Measurements from ENCODE around the gene AQP2. TPM values are rescaled to one million over a fixed set of nuclear protein-coding genes. Genes with fewer than 3 reads are reported as not detected.

The AQP2 gene
- total RNA-seq, 2 experiments from 2014 or later = not detected

DNA sequence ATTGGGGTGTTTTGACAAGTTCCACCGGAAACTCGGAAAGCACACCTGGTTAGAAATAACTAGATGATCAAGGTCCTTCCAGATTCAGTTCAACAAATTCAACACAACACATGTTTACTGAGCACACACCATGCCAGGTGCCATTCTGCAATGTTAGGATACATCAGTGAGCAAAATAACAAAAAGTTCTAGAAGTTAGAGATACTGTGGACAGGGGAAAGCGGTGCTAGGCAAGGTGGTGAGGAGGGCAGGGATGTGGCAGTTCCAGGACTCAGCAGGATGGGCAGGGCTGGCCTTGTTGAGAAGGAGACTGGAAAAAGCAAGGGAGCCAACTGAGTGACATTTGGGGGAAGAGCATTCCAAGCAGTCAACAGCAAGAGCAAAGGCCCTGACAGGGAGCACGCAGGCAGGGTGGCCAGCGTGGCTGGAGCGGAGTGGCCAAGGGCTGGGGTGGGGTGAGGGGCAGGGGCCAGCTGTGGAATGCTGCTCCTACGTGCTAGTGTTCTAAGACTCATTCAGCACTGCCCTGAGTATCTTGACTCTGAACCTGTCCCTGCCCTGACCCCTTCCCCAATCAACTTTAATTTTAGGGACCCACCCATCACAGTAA is 27.4 kb upstream of the AQP2 start:
- Histone ChIP-seq H3K4me2 (ENCODE audit: low read length) (no peak overlapping the region), H3K36me3 (ENCODE audit: insufficient read depth, low read length) (no peaks in the 10 kb centered on the region), H2AFZ (ENCODE audit: low read length) (no peak overlapping the region), H3K79me2 (ENCODE audit: insufficient read depth, low read depth, low read length) (no peaks in the 10 kb centered on the region), H3K27ac (ENCODE audit: low read depth, low read length, poor library complexity, severe bottlenecking) (no peak overlapping the region), H3K9me2 (ENCODE audit: insufficient read depth, low read length) (no peaks in the 10 kb centered on the region), H3K4me1 (ENCODE audit: insufficient read depth, low read length, poor library complexity, severe bottlenecking) (no peaks in the 10 kb centered on the region), H4K20me1 (ENCODE audit: insufficient read depth, low read length) (no peaks in the 10 kb centered on the region), H3K9me3 (ENCODE audit: low read length) (no peaks in the 10 kb centered on the region), H3K4me3 (ENCODE audit: low read depth, low read length, poor library complexity, severe bottlenecking) (no peak overlapping the region)
- intact Hi-C loops (cut with micrococcal nuclease; ENCODE audit: unreplicated experiment) = no loop called here
- ChIA-PET POLR2A (no interaction called here), CTCF (ENCODE audit: unreplicated experiment) (no interaction called here)
- BruUV-seq (replicated peaks) = no TSS peak
- DNase-seq (ENCODE audit: low spot score) = no peak
- TF ChIP-seq EZH2phosphoT487 (IDR thresholded peaks at IDR 0.05; ENCODE audit: borderline replicate concordance, low read depth, low read length) = no peak
- TF ChIP-seq, protein P1, sequence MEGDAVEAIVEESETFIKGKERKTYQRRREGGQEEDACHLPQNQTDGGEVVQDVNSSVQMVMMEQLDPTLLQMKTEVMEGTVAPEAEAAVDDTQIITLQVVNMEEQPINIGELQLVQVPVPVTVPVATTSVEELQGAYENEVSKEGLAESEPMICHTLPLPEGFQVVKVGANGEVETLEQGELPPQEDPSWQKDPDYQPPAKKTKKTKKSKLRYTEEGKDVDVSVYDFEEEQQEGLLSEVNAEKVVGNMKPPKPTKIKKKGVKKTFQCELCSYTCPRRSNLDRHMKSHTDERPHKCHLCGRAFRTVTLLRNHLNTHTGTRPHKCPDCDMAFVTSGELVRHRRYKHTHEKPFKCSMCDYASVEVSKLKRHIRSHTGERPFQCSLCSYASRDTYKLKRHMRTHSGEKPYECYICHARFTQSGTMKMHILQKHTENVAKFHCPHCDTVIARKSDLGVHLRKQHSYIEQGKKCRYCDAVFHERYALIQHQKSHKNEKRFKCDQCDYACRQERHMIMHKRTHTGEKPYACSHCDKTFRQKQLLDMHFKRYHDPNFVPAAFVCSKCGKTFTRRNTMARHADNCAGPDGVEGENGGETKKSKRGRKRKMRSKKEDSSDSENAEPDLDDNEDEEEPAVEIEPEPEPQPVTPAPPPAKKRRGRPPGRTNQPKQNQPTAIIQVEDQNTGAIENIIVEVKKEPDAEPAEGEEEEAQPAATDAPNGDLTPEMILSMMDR (conservative IDR thresholded peaks at IDR 0.05; ENCODE audit: low read length) = no peak

DNA sequence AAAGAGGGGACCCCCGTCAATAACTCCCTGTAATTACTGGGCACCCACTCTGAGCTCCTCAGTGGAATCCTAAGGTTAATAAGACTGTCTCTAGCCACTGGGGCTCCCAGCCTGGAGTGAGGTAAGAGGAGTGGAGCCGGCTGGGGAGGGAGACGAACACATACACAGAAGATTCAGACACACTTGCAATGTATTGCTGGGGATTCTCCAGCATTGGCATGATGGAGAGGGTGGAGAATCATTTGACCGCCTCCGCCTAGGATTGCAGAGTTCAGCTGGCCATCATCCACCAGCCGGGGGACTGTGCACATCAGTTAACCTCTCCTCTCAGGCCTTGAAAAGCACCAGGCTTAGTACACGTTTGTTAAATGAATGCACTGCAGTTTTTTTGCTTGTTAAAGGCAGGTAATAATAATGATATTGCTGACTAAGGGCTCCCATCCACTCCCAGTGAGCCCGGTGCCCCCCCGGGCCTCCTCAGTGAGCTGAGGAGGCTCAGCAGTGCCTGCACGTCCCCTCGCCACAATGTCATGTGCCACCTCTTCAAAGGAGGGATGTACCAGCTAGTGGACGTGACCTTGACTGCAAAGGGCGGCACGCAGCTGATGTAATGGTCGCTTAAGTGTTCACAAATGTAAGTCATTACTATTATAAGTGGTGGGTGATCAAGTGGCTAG is 26.5 kb upstream of the AQP2 start:
- H2AFZ ChIP-seq (ENCODE audit: low read length) = no peak overlapping the region
- intact Hi-C loops (cut with micrococcal nuclease; ENCODE audit: unreplicated experiment) = no loop called here
- H3K9me2 ChIP-seq (ENCODE audit: insufficient read depth, low read length) = no peaks in the 10 kb centered on the region
- H3K4me1 ChIP-seq (ENCODE audit: insufficient read depth, low read length, poor library complexity, severe bottlenecking) = no peaks in the 10 kb centered on the region
- no peaks in the 10 kb centered on the region for H4K20me1 ChIP-seq (ENCODE audit: insufficient read depth, low read length)
- no peak for TF ChIP-seq EZH2phosphoT487 (IDR thresholded peaks at IDR 0.05; ENCODE audit: borderline replicate concordance, low read depth, low read length)
- no peak overlapping the region for H3K4me3 ChIP-seq (ENCODE audit: low read depth, low read length, poor library complexity, severe bottlenecking)
- ChIA-PET CTCF (ENCODE audit: unreplicated experiment) (interaction anchor here (0.5 kb wide), 1 partner anchor 199 kb away, joined by 3 read pairs; no protein-coding TSS in a partner anchor), POLR2A (no interaction called here)
- no peak for DNase-seq (ENCODE audit: low spot score)
- no TSS peak for BruUV-seq (replicated peaks)
- no peak overlapping the region for H3K27ac ChIP-seq (ENCODE audit: low read depth, low read length, poor library complexity, severe bottlenecking)
- H3K79me2 ChIP-seq (ENCODE audit: insufficient read depth, low read depth, low read length) = no peaks in the 10 kb centered on the region
- H3K36me3 ChIP-seq (ENCODE audit: insufficient read depth, low read length) = no peaks in the 10 kb centered on the region
- H3K9me3 ChIP-seq (ENCODE audit: low read length) = no peaks in the 10 kb centered on the region
- no peak overlapping the region for H3K4me2 ChIP-seq (ENCODE audit: low read length)

GRCh38 chr12:49924628-49925246 is 25.8 kb upstream of the AQP2 start:
- no peak overlapping the region for H3K4me3 ChIP-seq (ENCODE audit: low read depth, low read length, poor library complexity, severe bottlenecking)
- H3K79me2 ChIP-seq (ENCODE audit: insufficient read depth, low read depth, low read length) = no peaks in the 10 kb centered on the region
- H3K27ac ChIP-seq (ENCODE audit: low read depth, low read length, poor library complexity, severe bottlenecking) = no peak overlapping the region
- no TSS peak for BruUV-seq (replicated peaks)
- no peak for DNase-seq (ENCODE audit: low spot score)
- no peaks in the 10 kb centered on the region for H4K20me1 ChIP-seq (ENCODE audit: insufficient read depth, low read length)
- no peak overlapping the region for H3K4me2 ChIP-seq (ENCODE audit: low read length)
- CTCF ChIA-PET (ENCODE audit: unreplicated experiment) = interaction anchor here (0.5 kb wide), 1 partner anchor 199 kb away, joined by 3 read pairs; no protein-coding TSS in a partner anchor
- TF ChIP-seq EZH2phosphoT487 (IDR thresholded peaks at IDR 0.05; ENCODE audit: borderline replicate concordance, low read depth, low read length) = no peak
- TF ChIP-seq, protein P1 (conservative IDR thresholded peaks at IDR 0.05; ENCODE audit: low read length) = no peak
- H3K4me1 ChIP-seq (ENCODE audit: insufficient read depth, low read length, poor library complexity, severe bottlenecking) = no peaks in the 10 kb centered on the region
- no peak overlapping the region for H2AFZ ChIP-seq (ENCODE audit: low read length)
- no peaks in the 10 kb centered on the region for H3K9me3 ChIP-seq (ENCODE audit: low read length)
- intact Hi-C loops (cut with micrococcal nuclease; ENCODE audit: unreplicated experiment) = no loop called here
- POLR2A ChIA-PET = no interaction called here
- no peaks in the 10 kb centered on the region for H3K36me3 ChIP-seq (ENCODE audit: insufficient read depth, low read length)
- no peaks in the 10 kb centered on the region for H3K9me2 ChIP-seq (ENCODE audit: insufficient read depth, low read length)
